GM21423 (cell line): ENCODE measurements around the gene HSD3B2.

Experiments
- ATAC-seq: cut with Tn5 transposase; IDR thresholded peaks from one replicate; pipeline ENCODE4 v1.9.1; 2021; ENCODE audit warnings: mild to moderate bottlenecking, moderate library complexity; ENCODE audit not compliant: unreplicated experiment

Gene HSD3B2

DNA sequence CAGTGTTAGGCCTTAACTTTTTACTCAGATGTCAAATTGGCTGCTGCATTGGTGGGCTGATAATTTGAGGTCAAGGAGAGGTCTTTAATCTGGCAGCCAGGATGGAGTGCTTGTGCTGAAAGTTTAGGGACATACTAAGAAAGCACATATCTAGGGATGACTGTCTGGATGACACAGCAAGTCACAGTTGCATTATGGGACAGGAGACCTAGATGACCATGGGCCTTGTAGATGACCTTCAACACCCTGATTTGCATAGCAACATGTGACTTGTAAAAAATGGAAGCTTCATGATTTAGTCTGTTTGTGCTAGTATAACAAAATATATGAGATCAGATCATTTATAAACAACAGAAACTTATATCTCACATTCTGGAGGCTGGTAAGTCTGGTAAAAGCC is 18.0 kb upstream of the HSD3B2 start:
- no peak for ATAC-seq

DNA sequence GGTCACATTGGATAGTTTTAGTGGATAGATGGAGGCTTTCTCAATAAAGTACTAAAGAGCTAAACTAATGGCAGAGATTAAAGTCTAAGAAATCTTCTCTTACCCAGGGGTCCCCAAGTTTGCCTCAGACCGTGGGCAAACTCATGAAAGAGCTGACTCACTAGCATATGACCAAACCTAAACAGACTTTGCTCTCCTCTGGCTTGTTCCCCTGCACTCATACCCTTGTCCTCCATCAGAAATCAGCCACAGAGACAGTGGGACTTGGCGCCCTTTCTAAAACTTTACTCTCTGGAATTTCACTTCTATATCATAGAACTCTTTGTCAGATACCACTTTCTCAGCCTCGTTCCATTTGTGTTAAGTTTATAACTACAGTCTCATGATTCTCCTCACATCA is 17.0 kb upstream of the HSD3B2 start:
- no peak for ATAC-seq

DNA sequence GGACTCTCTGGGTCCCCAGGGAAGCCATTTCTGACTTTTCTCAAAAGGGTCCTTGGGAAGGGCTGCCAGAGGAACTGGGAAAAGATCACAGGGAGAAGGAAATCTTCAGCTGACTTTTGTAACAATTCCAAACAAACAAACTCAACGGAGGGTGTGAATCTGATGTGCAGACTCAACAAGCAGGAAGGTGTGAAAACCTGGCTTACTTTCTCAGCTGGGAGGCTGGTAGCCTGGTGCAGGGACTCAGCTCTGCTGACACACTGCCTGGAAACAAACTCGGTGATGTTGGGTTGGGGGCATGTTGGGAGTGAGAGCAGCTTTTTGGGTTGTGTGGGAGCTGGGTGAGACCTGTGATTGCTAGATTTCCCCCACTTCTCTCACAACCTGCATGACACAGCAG is 10.2 kb upstream of the HSD3B2 start:
- ATAC-seq: no peak

DNA sequence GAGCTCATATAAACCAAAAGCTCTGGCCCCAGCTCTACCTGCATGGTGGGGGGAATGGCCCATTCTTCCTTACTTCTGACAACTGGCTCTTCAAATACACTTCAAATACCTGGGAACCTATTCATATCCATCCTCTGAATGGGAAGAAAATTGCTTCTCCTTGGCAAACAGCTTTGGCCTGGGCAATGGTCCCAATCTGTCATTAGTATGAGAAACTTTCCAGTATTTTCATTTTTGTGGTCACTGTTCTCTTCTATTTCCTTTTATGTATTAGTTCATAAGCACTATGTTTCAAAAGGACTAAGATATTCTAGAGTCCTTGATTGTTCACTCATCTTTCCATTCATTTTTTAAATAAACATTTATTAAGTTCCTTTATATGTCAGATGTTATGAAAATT is 5.2 kb upstream of the HSD3B2 start:
- no peak for ATAC-seq

DNA sequence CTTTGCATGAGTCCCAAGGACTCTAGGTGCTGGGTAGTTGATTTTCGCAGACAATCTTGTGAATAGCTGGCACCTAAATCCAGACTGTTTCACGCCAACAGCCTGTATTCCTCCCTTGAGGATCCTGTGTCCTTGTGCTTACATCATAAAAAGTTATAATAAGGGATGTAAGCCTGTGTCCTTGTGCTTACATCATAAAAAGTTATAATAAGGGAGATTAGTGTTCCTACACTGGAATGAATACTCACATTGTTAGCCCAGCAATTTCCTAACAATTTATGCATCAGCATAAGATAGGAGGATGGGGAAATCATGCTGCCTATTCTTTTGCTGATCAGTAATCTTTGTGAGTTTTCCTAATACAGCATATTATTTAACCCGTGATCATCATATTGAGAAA is 4.0 kb upstream of the HSD3B2 start:
- no peak for ATAC-seq

DNA sequence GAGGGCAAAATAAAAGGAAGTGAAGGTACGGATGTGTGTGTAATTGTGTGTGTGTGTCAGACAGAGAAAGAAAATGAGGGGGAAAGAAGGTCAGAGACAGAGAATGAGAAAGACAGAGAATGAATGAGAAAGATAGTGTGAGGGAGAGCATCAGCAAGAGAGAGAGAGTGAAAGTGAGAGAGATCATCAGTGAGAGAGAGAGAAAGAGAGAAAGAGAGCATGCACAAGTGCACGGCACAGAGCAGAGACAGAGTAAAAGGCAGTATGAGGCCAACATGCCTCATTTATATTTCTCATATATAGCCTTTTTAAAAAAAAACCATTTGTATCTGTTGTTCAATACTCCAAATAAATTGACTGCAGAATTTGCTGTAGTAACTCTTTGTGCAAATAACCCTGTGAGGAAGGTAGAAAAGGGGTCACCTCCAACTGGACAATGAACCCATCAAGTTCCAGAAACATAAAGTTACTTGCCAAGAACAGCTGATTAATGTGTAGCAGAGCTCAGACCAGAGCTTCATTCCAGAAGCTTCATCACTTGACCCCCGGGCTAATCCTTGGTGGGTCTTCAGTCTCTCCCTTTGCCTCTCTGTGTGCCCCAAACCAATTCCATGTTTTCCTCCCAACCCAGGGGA is 1.2 kb downstream of the HSD3B2 start:
- ATAC-seq: no peak

DNA sequence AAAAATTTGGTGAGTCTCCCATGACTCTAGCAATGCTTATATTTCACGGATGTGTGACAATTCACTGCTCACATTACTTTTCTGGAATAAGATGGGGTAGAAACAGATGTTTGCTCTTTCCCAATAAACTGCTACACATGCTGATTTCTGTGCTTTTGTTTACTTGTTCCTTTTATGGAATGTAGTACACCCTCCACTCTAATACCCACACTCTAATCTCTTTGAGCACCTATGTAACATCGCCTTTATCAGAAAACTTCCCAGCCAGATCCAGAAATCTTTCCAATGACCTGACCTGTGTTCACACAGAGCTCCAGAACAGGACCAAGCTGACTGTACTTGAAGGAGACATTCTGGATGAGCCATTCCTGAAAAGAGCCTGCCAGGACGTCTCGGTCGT is 4.2 kb downstream of the HSD3B2 start:
- no peak for ATAC-seq

DNA sequence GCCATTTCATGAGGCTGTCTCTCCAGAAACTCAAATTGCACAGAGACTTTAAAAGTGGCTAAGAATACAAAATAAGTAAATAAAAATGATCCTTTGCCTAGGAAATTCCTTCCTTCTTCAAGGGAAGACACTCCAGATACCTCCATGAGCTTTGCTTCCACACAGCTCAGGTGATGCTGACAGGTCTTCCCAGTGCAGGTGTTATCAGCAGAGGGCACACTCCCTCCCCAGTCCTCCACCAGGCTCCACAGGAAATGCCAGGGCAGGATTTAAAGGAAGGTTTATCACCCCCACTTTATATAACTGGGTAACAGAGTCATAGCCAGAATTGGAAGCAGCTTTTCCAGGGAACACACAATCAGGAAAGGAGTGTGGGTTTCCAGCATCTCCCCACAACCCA is 5.7 kb downstream of the HSD3B2 start:
- ATAC-seq: no peak

DNA sequence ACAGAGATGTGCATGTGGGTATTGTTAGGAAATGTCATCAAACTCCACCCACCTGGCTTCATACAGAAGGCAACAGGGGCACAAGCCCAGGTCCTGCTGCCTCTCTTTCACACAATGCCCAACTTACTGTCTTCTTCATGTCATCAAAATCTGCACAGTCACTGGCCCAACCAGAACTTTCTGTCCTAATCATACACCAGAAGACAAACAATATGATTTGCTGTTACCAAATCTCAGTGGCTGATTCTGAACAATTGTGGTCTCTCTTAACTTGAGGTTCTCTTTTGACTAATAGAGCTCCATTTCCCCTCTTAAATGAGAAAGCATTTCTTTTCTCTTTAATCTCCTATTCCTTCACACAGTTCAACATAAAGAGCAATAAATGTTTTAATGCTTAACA is 7.7 kb downstream of the HSD3B2 start:
- ATAC-seq: no peak

DNA sequence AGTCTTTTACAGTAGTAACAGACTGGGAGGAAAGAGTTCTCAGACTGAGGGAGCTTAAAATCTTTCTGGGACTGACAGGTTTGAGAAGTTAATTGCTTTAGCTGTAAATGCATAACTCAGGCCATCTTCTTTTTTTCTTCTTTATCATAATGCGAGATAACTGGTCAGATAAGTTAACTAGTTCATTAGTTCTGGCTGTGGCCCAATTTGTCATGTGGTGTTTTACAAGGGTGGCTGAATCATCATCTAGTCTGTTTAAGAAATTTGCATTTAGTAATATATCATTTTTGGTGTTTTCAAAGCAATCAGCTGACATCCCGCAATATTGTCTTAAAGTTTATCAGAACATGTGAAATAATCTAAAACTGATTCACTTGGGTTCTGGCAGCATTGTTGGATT is 14.0 kb downstream of the HSD3B2 start:
- no peak for ATAC-seq

DNA sequence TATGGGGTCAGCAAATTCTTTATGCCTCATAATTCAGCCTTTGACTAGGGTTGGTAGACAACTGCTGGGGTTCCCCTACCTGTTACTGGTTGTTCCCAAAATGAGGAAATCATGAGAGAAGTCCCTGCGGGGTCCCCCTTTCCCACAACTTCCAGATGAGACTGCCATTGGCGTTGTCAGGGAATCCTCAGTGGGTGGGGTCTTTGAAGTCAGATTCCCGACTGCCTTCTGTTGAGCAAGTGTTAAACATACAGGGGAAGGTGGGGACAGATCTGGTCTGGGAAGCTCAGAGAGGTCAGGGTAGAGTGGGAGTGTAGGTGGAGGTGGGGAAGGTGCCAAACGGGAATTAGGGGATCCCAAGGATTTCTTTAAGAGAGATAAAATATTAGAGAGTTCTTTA is 14.7 kb downstream of the HSD3B2 start:
- no peak for ATAC-seq

DNA sequence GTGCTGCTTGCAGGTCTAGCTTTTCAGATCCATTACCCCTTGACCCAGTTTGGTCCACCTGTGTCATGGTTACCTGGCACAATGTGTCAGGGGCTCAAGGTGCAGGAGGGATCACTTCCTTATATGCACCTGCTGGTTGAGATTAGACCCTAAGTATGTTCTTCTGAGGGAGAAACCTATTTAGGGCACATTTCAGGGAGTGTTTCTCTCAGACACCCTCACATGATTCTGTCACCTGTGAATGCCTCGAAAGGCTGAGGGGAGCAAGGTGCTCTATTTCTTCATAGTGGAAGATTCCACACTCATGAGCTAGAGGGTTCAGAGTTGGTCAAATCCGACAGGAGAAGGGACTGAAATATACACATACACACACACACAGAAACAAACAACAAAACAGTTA is 15.5 kb downstream of the HSD3B2 start:
- no peak for ATAC-seq

DNA sequence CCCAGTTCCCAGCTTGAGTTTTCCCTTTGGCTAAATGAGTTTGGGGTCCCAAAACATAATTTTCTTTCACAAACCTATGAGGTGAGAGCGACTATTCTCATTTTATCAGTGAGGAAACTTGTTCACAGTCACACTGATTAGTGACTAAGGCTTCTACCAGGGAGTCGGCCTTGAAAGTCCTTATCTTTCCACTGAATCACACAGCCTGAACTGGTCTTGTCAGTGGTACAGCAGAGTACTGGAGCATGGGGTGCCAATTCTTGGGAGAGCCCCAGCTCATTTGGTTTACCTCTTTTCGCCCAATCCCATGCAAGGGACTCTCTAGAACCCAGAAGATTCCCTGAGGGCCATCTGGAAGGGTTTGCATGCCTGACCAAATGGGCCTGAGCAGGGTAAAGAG is 16.9 kb downstream of the HSD3B2 start:
- no peak for ATAC-seq

DNA sequence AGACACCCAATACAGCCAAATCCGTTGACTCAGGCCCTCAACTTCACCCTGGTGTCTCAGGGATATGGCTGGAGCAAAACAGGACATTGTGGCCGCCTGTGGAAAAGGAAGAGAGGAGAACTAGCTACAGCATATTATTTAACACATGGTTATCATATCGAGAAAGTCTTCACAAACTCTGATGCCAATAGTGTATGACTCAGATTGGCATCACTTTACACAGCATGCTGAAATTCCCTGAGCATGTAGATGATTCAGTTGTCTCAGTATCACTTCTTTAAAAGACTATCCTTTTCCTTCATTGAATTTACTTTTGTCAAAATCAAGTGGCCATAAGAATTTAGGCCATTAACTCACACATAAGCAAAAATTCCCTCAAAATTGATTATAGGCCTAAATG is 20.1 kb downstream of the HSD3B2 start:
- ATAC-seq: no peak

DNA sequence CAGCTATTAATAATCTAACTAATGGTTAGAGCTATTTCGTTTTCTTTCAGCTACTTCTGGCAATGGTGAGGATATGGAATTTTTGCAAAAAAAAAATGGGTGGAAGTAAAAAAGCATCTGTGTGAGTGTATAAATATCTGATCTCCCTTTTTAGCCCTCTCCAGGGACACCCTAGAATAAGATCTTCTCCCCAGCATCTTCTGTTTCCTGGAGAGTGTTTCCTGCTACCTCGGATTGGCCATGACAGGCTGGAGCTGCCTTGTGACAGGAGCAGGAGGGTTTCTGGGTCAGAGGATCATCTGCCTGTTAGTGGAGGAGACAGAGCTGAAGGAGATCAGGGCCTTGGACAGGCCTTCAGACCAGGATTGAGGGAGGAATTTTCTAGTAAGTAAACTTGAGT is 23.8 kb downstream of the HSD3B2 start:
- no peak for ATAC-seq

DNA sequence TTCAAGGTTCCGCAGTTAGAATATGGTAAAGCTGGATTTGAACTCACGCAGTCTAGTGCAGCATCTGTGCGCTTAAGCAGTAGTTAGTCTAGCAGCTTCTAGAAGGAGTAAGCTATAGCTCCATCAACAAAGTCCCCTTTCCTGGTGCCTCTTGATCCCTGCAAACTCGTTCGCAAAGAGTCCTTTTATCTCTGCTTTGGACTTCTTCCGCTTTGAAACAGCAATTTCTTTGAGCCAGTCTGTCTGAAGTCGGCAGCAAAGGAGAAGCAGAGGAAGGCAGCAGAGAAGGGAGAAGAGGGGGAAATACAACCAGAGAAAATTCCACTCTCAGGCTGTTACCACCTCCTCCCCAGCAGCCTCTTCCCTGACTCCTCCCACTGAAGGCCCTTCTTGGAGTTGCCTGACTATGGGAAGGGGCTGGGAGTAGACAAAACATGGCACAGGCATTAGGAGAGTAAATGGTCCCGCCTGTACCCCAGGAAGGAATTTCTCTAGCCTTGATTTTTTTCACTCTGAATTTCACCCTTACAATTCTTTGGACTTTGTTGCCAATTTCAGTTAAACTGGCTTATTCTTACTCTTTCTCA is 25.9 kb downstream of the HSD3B2 start:
- no peak for ATAC-seq

DNA sequence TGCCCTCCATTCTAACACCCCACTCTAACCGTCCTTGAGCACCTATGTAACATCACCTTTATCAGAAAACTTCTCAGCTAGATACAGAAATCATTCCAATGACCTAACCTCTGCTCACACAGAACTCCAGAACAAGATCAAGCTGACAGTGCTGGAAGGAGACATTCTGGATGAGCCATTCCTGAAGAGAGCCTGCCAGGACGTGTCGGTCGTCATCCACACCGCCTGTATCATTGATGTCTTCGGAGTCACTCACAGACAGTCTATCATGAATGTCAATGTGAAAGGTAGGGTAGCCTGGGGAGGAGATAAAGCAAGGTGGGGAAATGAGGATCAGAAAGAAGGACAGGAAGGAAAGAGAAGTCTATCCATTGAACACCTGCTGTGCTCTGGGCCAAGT is 27.8 kb downstream of the HSD3B2 start:
- no peak for ATAC-seq

DNA sequence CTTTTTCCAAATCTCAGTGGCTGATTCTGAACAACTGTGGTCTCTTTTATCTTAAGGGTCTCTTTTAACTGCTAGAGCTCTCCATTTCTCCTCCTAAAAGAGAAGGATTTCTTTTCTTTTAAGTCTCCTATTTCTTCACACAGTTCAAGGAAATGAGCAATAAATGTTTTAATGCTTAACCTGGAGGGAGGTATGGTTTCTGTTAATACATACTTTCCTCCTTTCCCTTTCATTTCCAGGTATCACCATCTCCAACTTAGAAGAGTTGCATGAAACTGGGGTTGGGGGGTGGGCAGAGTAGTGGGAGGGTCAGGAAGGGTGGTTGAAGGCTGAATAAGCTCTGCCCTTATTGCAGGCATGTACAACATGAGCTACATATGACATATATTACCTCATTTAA is 31.4 kb downstream of the HSD3B2 start:
- ATAC-seq: no peak

DNA sequence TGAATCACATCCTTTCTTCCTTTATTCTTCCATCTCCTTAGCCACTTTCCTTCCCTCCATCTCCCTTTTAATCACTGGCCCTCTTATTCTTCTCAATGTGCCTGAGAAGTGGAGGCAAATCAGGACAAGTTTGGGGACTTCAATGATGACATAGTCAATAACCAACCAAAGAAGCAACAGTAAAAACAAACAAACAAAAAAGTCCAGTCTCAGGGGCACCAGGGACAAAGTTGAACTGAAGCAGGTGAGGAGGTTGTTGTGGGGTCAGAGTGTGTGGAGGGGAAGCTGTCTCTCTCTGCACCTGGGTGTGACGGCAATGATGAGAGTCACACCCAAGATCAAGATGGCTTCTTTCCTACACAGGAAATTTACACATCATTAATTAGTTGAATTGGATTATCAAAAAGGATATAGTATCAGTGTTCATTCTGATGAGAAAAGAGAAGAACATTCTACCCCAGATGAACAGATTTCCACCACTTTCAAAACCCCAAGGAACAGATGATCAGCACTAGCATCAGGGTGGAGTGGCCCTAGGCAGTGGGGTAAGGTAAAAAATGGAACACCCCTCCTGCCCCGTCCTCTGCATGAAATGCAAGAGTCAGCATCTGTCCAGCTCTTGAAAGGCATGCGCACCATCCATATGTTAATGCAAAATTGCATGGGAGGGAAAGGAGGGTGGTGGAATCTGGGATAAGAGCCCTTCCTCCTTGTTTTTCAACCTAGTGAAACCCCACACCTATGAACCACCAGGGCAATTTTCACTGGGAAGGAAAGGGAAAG is 32.6 kb downstream of the HSD3B2 start:
- no peak for ATAC-seq

DNA sequence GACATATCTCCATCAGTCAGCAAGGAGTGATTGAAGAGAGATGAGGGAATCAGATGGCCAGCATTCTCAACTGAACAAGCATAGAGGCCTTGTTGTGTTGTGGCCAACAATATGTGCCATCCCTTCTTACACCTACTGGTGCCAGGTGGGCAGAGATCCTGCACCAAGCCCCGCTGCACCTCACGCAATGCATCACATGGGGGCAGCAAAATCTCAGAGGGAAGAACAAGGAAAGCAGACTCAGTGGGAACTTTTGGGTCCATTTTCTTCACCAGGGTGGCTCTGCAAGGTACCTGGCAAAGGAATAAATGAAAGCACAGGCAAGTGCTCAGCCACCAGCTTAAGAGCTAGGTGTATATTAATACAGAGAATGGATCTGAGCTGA is 33.2 kb downstream of the HSD3B2 start:
- ATAC-seq: no peak

DNA sequence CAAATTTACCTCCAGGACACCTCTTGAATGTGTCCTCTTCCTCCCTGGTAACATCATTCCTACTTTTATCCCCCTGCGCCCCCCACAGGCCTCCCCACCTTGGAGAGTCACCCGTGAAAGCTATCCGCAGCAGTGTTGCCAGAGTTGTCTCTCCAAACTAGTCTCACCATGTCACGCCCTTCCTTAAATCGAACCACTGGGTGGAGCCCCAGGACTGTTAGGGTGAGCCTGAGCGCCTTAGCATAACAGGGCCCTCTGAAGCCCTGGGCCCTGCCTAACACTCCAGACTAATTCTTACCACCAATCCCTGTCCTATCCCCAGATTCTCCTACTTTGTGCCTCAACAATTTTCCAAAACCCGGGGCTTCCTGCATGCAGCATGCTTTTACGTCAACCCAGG is 35.0 kb downstream of the HSD3B2 start:
- ATAC-seq: no peak

DNA sequence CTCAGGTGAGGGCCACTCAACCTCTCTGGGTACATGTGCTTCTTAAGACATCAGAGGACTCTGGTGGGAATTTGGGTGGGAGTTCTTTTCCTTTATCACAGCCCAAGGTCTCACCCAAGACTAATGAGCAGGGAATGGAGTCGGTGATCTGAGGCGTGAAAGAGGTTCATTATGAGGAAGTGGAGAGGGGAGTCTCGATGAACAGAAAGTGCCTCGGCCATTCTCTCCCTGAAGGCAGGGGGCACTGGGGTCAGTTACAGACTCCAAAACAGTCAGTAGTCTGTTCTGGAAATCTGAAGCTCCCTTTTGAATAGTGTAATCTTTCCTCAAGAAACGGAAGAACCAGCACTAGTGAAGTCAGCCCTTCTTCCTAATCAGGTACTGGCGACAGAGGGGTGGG is 36.2 kb downstream of the HSD3B2 start:
- ATAC-seq: no peak

DNA sequence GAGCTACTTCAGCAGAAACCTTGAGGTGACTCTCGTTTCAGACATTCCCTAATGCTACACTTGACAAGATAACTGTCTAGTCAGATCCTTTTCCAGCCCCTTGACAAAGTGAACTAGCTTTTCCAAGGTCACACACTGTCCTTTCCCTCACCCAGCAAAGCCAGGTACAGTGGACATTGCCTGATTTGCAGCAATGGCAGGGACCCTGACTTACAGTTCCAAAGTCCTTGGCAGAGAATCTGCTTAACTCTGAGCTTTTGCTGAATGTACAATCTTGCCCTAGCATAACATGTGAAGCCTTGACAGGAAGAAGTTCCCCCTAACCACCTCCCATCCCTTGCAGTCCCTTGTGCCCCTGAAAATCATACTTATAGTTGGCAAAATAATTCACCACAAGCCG is 37.1 kb downstream of the HSD3B2 start:
- ATAC-seq: no peak
